GM12872 (cell line): ENCODE measurements around the gene VWA7.

ENCODE experiments used
- CTCF ChIP-seq: IDR thresholded peaks from 3 replicates; pipeline ENCODE4 v1.5.1; 2011; ENCODE audit warnings: low read depth, mild to moderate bottlenecking, low read length, moderate library complexity; ENCODE audit not compliant: insufficient read depth

The VWA7 gene

GRCh38 chr6:31721351-31722020, 55.6 kb downstream of the VWA7 start, which contains the start of gene LY6G6C:
LY6G6C (minus strand) TSS chr6:31721746; CDS start chr6:31721679, 67 bp downstream.
- TF ChIP-seq CTCF, result no peak

GRCh38 chr6:31720196-31720770, 56.8 kb downstream of the VWA7 start:
- TF ChIP-seq CTCF, result no peak

DNA sequence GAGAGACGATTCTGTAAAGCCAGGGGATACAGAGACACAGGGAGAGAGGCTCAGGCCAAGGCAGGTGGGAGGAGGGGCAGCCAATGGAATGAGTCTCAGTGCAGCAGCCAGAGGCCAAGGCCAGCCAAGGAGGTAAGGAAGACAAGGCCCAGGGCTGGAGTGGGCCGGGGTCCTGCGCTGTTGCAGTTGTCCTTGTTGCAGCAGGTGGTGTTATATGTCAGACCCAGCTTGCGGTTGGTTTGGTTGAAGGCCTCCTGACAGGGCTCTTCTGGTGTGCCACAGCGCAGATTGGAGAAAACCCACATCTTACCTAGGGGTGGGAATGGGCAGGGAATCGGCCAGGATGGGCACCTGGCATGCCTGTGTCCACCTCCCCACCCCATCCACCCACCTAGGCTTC, 58.1 kb downstream of the VWA7 start:
- no peak for TF ChIP-seq CTCF

DNA sequence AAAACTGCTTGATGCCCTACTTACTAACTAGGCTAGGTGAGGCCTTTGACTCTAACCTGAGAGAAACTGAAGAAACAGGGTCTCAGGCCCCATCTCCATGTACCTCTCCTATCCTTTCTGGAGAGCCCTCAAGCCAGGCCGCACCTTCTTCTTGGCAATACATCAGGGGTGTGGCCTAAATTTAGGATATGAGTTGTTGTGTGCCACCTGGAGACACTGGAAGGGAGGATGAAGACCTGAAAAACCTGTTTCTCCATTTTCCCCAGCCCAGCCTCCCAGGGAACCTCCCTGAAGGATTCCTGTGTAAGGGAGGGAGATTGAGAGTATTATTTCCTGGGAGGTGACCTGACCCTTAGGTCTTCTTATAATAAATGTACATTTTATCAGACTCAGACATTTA, 58.9 kb downstream of the VWA7 start:
- no peak for TF ChIP-seq CTCF

DNA sequence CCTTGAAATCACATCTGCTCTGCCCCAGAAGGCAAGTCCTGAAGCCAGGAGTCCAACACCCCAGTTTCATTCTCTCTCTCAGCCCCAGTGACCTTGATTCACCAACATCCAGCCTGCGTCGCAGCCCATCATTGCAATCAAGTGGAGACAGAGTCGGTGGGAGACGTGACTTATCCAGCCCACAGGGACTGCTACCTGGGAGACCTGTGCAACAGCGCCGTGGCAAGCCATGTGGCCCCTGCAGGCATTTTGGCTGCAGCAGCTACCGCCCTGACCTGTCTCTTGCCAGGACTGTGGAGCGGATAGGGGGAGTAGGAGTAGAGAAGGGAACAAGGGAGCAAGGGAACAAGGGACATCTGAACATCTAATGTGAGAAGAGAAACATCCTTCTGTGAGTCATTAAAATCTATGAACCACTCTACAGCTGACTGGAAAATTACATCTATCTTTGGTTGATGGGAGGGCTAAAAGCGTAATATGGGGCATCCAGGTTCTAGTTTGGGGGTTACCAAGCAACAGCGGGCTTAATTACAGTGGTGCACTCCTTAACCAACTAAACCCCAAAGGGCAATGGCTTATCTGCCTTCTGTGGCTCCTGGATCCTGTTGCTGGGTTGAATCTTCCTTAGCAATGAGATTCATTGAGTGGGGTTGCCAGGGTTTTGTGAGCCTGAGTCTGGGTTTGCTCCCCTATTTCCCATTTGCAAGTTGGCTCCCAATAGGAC, 59.5 kb downstream of the VWA7 start:
- no peak for TF ChIP-seq CTCF
